Activated naive CD4-positive, alpha-beta T cell treated with anti-CD3 and anti-CD28 coated beads, Interleukin-2, amount 10 ng/mL, durations not matched to agents 7 days and 5 days (primary cell): ENCODE results near the gene SCG3.

Experiments used
- CTCF ChIA-PET: fragments of 350-600 bp; sonication (Branson Sonifier 250); formaldehyde crosslinking; loops from one replicate; lab custom pipeline; 2021; ENCODE audit warnings: antibody characterized with exemption; lab: Charles Lee
- DNase-seq: peaks from one replicate; pipeline ENCODE4 v3.0.0-alpha.2; 2020
- H3K27ac Mint-ChIP-seq: one replicate; pipeline ENCODE4 v1.8.0; 2021; ENCODE audit warnings: mild to moderate bottlenecking, moderate library complexity, mixed read lengths
- H3K27me3 Mint-ChIP-seq: one replicate; pipeline ENCODE4 v1.8.0; 2021; ENCODE audit warnings: mild to moderate bottlenecking, mixed read lengths
- H3K36me3 Mint-ChIP-seq: one replicate; pipeline ENCODE4 v1.8.0; 2021; ENCODE audit warnings: mixed read lengths
- H3K4me1 Mint-ChIP-seq: one replicate; pipeline ENCODE4 v1.8.0; 2021; ENCODE audit warnings: mixed read lengths
- H3K4me3 Mint-ChIP-seq: one replicate; pipeline ENCODE4 v1.8.0; 2021; ENCODE audit warnings: mild to moderate bottlenecking, moderate library complexity, mixed read lengths
- H3K9me3 Mint-ChIP-seq: one replicate; pipeline ENCODE4 v1.8.0; 2021; ENCODE audit warnings: mixed read lengths

Gene SCG3

DNA sequence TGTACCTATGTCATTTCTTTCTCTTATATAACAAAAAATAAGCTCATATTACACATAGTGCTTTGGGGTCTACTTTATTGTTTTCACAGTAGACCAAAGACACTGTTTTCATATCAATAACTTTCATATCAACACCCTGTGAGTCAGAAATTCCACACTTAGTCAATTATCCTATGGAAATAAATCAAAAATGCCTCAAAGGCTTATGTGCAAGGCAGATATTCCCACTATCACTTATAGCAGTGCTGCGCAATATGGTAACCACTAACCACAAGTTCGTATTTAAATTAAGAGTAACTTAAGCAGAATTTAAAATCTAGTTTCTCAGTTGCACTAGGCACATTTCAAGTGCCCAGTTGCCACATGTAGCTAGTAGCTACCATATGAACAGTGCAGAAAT, 15.9 kb downstream of the SCG3 start:
- DNase-seq = no peak
- Mint-ChIP-seq H3K36me3 (no peaks in the 10 kb centered on the region), H3K9me3 (no peaks in the 10 kb centered on the region), H3K27me3 (peaks cover 29% of the 10 kb centered on the region), H3K27ac (no peak overlapping the region), H3K4me1 (peaks cover 16% of the 10 kb centered on the region), H3K4me3 (no peak overlapping the region)
- CTCF ChIA-PET = no interaction called here

DNA sequence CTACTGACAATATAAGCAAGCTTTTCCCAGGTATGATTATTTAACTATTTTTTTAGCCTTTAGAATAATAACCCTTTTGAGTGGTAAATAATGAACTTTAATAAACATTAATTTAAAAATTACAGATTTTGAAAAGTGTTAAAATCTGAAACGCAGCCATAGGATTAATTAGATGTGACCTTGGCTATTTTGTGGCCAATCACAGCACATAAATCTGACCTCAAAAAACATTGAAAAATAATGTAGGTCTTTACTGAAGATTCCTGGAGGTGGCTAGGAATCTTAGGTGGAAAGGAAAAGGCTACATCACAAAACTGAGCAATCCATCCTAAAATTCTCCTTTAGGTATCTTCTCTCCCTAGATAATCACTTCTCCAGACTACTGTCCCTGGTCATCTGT, 18.1 kb downstream of the SCG3 start:
- CTCF ChIA-PET = no interaction called here

DNA sequence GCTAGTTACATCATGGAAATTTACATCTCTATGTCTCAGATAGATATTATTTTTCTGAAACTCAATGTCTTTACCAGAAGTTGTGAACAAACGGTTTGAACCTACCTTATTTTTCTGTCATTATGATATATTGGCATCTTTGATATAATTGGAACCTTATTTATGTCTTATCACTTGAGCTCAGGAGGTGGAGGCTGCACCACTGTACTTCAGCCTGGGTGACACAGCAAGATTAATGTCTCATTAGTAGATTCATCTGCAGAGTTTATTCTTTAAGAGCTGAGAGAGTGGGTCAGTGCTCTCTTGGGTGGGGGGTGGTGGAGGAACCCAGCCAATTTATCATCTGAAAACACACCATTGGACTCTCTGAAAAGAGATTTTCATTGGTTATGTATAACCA, 21.4 kb downstream of the SCG3 start:
- no peak for DNase-seq
- Mint-ChIP-seq H3K4me1 (no peaks in the 10 kb centered on the region), H3K36me3 (no peaks in the 10 kb centered on the region), H3K4me3 (no peak overlapping the region), H3K9me3 (no peaks in the 10 kb centered on the region), H3K27ac (no peak overlapping the region), H3K27me3 (peaks cover 23% of the 10 kb centered on the region)
- CTCF ChIA-PET = no interaction called here

More for the DNA sequence above, 18.1 kb downstream of the SCG3 start:
- no peak overlapping the region for H3K27ac Mint-ChIP-seq
- no peak overlapping the region for H3K4me3 Mint-ChIP-seq
- H3K36me3 Mint-ChIP-seq = no peaks in the 10 kb centered on the region
- no peaks in the 10 kb centered on the region for H3K9me3 Mint-ChIP-seq
- no peak for DNase-seq
- H3K4me1 Mint-ChIP-seq = no peaks in the 10 kb centered on the region
- peaks cover 24% of the 10 kb centered on the region for H3K27me3 Mint-ChIP-seq

DNA sequence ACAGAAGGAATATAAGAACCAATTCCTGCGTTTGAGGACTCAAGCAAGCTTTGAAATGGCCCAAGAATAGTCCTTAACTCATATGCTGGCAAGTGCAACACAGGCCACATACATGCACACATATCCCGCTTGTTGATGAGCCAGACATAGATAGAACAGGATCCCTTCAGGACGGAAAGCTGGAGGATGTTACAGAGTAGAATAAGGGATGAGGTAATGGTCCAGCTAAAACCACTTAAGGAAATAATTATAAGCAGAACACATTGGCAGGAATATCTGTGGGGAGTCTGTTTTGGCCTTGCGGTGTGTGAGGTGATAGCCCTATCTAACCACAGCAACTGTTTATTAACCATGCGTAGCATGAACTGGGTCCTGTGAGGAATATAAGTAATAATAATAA, 25.0 kb downstream of the SCG3 start:
- Mint-ChIP-seq H3K4me1 (no peaks in the 10 kb centered on the region), H3K27me3 (peaks cover 8% of the 10 kb centered on the region), H3K4me3 (no peak overlapping the region), H3K36me3 (no peaks in the 10 kb centered on the region), H3K27ac (no peak overlapping the region), H3K9me3 (no peaks in the 10 kb centered on the region)
- DNase-seq = no peak
- CTCF ChIA-PET = interaction anchor here (0.5 kb wide), 1 partner anchor 56 kb away, joined by 4 read pairs; no protein-coding TSS in a partner anchor

DNA sequence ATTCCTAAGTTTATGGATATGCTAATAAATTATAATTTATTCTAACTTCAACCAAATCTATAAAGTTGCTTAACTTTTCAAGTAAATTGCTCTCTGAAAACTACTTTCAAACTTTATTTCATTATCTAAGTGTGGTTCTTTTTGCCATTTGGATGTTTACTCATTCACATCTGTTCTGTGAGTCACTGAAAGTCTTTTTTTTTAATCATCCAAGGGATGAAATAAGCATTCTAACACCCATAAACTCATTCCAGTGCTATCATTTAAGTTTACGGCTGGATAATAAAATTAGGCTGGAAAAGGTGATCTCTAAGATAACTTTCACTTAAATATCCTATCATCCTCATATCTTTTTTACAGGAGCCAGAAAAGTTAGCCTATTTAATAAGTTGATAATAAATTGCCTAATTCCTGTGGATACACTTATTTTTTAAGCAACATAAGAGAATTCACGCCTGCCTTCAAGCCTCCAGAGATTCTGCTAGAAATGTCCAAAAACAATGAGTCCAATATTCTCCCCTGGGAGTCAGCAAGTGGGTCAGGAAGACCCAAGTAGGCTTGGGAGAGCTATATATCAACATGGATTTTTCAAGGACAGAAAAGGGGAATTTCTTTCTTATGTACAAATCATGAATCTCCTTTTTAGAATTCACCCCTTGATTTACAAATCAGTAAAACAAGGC, 25.8 kb downstream of the SCG3 start:
- Mint-ChIP-seq H3K4me1 (no peaks in the 10 kb centered on the region), H3K27ac (no peak overlapping the region), H3K36me3 (no peaks in the 10 kb centered on the region), H3K4me3 (no peak overlapping the region), H3K27me3 (peaks cover 5% of the 10 kb centered on the region), H3K9me3 (no peaks in the 10 kb centered on the region)
- DNase-seq = no peak
- CTCF ChIA-PET = interaction anchor here (0.5 kb wide), 1 partner anchor 57 kb away, joined by 4 read pairs; no protein-coding TSS in a partner anchor

DNA sequence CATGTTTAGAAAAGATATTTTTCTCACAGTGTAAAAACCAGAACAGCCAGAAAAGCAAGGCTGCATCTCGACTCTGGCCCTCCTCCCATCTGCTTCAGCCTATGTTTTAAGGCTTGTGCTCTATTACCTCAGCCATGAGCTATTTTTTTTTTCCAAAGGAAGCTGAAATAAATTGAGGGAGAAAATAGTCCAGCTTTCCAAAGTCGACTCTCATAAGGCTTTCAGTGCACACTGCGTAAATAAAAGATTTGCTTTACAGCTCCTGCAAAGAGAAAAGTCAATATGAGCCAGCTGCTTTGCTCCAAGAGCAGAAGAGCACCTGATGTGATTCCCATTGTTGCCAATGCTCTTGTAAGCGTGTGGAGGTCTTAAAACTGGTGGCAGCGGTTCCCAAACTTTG, 26.7 kb downstream of the SCG3 start:
- CTCF ChIA-PET = no interaction called here
- Mint-ChIP-seq H3K4me3 (no peak overlapping the region), H3K4me1 (no peaks in the 10 kb centered on the region), H3K36me3 (no peaks in the 10 kb centered on the region), H3K9me3 (no peaks in the 10 kb centered on the region), H3K27me3 (no peaks in the 10 kb centered on the region), H3K27ac (no peak overlapping the region)
- no peak for DNase-seq

DNA sequence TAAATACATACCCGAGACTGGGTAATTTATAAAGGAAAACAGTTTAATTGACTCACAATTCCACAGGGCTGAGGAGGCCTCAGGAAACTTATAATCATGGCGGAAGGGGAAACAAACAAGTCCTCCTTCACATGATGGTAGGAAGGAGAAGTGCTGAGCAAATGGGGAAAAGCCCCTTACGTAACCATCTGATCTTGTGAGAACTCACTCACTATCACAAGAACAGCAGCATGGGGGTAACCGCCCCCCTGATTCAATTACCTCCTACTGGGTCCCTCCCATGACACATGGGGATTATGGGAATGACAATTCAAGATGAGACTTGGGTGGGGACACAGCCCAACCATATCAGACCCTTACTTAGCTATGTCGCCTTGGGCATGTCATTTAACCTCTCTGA, 27.7 kb downstream of the SCG3 start:
- CTCF ChIA-PET = no interaction called here
- Mint-ChIP-seq H3K27me3 (no peaks in the 10 kb centered on the region), H3K4me1 (no peaks in the 10 kb centered on the region)

DNA sequence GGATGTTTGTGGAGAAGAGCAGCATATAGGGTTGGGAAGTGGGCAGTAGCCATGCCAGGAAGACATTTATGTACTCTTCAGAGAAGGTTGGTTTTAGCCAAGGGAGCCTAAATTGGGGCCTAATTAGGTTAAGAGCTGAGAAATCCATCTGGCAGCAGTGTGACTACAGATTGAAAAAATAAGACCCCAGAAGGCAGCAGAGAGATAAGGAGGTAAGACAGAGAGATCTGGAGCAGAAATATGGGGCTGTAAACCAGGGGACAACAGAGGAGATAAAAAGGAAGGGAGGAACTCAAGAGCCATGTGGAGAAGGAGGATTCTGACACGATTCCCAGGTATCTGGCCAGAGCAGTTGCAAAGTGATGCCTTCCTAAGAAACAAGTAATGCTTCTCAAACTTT, 32.9 kb downstream of the SCG3 start:
- no peak for DNase-seq
- no peak overlapping the region for H3K27ac Mint-ChIP-seq
- H3K36me3 Mint-ChIP-seq = no peaks in the 10 kb centered on the region
- no peak overlapping the region for H3K4me3 Mint-ChIP-seq
- no peaks in the 10 kb centered on the region for H3K4me1 Mint-ChIP-seq
- H3K27me3 Mint-ChIP-seq = no peaks in the 10 kb centered on the region
- CTCF ChIA-PET = no interaction called here
- H3K9me3 Mint-ChIP-seq = no peaks in the 10 kb centered on the region

More for the DNA sequence above, 27.7 kb downstream of the SCG3 start:
- no peak overlapping the region for H3K4me3 Mint-ChIP-seq
- no peaks in the 10 kb centered on the region for H3K36me3 Mint-ChIP-seq
- H3K9me3 Mint-ChIP-seq = no peaks in the 10 kb centered on the region
- H3K27ac Mint-ChIP-seq = no peak overlapping the region
- no peak for DNase-seq

DNA sequence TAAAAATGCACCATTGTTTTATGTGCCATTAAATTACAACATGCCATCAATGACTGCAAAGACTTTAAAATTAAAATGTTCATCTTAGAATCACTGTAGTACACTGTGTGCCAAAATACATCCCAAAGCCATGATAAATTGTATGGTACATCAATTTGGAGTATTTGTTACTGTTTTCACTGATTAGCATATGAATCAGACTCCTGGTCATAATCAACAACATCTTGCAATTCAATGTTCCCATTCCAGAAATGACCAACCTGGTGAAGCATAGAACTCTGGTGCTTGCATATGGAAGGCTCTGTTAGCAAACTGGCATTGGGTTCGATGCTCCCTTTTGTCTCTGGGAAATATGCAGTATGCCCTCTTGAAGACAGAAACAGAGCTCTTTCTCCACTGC, 33.6 kb downstream of the SCG3 start:
- no peak overlapping the region for H3K27ac Mint-ChIP-seq
- no peaks in the 10 kb centered on the region for H3K36me3 Mint-ChIP-seq
- H3K4me3 Mint-ChIP-seq = no peak overlapping the region
- DNase-seq = no peak
- H3K4me1 Mint-ChIP-seq = no peaks in the 10 kb centered on the region
- H3K27me3 Mint-ChIP-seq = no peaks in the 10 kb centered on the region
- no peaks in the 10 kb centered on the region for H3K9me3 Mint-ChIP-seq
- CTCF ChIA-PET = no interaction called here

DNA sequence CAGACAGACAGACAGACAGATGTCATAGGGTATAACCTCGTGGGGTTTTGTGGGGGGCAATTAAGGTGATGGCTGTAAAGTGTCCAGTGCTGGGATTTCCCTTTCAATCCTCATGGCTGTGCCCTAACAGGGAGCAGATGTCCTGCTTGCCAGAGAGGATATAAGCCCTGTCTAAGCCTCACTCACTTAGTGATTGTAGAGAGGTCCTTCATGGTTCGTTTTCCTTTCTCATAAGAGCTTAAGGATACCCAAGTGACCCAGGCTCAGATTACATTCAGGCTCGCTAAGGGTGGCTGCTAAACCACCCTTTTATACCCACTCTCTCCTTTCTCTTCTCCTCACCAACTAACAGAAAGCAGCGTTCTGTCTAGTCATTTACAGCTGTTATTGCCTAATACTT, 36.9 kb downstream of the SCG3 start:
- CTCF ChIA-PET = no interaction called here
- H3K4me1 Mint-ChIP-seq = peaks cover 4% of the 10 kb centered on the region
- H3K9me3 Mint-ChIP-seq = no peaks in the 10 kb centered on the region
- no peak overlapping the region for H3K27ac Mint-ChIP-seq
- no peak for DNase-seq
- no peak overlapping the region for H3K4me3 Mint-ChIP-seq
- H3K36me3 Mint-ChIP-seq = peaks cover 18% of the 10 kb centered on the region
- no peaks in the 10 kb centered on the region for H3K27me3 Mint-ChIP-seq

DNA sequence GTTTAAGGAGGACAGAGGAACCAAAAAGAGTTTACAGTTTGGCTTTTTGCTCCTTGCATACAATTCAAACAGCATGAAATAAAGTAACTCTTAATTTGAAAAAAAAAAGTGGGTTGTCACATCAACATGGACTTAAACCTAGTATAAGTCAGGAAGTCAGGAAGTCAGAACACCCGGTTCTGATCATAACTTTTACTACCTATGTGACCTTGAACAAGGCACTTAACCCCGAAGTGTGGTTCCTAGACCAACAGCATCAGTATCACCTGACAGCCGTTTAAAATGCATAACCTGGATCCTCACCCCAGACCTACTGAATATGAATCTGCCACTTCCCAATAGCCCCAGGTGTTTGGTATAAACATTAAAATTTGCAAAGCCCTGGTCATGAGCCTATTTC, 37.4 kb downstream of the SCG3 start:
- peaks cover 4% of the 10 kb centered on the region for H3K4me1 Mint-ChIP-seq
- CTCF ChIA-PET = no interaction called here
- no peaks in the 10 kb centered on the region for H3K9me3 Mint-ChIP-seq
- H3K27me3 Mint-ChIP-seq = no peaks in the 10 kb centered on the region
- no peak overlapping the region for H3K4me3 Mint-ChIP-seq
- DNase-seq = no peak
- H3K36me3 Mint-ChIP-seq = peaks cover 21% of the 10 kb centered on the region
- H3K27ac Mint-ChIP-seq = no peak overlapping the region

DNA sequence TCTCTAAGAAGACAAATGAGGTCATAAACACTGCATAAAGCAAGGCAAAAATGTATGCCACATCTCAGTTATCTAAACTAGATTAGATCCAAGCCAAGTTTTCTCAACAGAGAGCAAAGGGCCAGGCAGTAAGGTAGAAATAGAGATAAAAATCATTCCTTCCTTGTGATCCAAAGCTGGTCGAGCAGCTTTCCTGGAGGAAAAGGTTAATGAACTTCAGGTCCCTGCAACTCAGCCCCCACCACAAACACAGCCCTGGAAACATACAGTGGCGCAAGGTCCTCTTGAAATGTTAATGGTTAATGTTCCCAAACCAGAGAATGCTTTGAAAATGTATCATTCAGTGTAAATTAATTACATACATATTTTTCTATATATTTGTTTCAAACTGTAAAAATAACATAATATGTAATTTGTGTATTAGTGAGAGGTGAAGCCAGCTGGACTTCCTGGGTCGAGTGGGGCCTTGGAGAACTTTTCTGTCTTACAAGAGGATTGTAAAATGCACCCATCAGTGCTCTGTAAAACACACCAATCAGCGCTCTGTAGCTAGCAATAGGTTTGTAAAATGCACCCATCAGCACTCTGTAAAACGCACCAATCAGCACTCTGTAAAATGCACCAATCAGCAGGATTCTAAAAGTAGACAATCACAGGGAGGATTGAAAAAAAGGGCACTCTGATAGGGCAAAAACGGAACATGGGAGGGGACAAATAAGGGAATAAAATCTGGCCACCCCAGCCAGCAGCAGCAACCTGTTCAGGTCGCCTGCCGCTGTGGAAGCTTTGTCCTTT, 39.1 kb downstream of the SCG3 start:
- Mint-ChIP-seq H3K4me1 (peaks cover 12% of the 10 kb centered on the region), H3K9me3 (no peaks in the 10 kb centered on the region), H3K36me3 (peaks cover 29% of the 10 kb centered on the region), H3K27ac (no peak overlapping the region), H3K27me3 (no peaks in the 10 kb centered on the region), H3K4me3 (no peak overlapping the region)
- CTCF ChIA-PET = interaction anchor here (1.2 kb wide), 1 partner anchor 57 kb away, joined by 5 read pairs; no protein-coding TSS in a partner anchor
- DNase-seq = no peak

DNA sequence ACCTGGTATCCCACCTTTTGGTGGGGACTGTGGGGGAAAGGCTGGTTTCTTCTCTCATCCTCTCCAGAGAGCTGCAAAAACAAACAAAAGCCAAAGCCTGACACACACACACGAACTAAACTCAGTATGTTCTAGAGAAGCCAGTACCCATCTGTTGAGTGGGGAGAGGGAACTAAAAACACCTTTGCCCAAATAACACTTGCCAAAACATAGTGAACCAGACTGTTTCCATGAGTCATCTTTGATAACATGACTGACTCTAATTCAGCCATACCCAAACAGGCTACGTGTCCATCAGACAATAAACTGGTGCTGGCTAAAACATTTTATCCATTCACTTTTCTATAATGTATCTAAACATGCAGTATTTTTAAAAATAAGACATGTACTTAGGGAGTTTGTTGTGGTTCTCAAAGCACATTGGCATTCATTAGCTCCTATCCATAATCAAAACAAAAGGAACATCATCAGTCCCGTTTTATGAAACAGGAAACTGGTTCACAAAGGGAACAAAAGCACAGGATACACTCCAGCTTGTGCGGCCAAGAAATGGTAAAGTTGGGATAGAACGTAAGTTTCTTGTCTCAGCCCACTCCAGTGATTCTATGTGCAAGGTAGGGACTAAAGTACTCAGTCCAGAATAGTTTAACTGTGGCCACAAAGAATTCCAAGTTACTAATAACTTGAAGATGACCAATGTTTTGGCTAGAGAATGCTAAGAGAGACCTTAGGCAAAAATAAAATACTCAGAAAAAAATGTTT, 40.1 kb downstream of the SCG3 start:
- H3K4me3 Mint-ChIP-seq = no peak overlapping the region
- peaks cover 29% of the 10 kb centered on the region for H3K36me3 Mint-ChIP-seq
- H3K27ac Mint-ChIP-seq = no peak overlapping the region
- peaks cover 15% of the 10 kb centered on the region for H3K4me1 Mint-ChIP-seq
- no peaks in the 10 kb centered on the region for H3K27me3 Mint-ChIP-seq
- CTCF ChIA-PET = interaction anchor here (1.1 kb wide), 1 partner anchor 55 kb away, joined by 4 read pairs; no protein-coding TSS in a partner anchor
- DNase-seq = no peak
- H3K9me3 Mint-ChIP-seq = no peaks in the 10 kb centered on the region

DNA sequence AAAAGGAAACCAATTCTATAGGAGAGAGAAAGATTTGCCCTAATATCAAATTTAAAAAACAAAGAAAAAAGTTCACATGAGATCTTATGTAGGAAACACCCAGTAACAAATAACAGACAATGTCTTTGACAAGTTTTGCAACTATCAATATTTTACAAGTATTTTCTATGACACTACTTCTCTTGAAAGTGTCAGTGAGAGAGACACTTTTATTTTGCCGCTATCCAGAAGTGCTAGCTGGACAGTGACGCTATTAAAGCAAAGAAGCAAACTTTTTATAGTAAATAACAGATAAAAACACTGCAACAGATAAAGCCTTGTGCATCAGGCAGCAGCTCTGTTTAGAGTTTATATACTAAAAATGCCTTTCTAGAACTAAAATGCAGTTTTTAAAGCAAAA, 42.9 kb downstream of the SCG3 start:
- Mint-ChIP-seq H3K4me1 (peaks cover 21% of the 10 kb centered on the region), H3K27ac (no peak overlapping the region), H3K9me3 (no peaks in the 10 kb centered on the region), H3K27me3 (no peaks in the 10 kb centered on the region), H3K36me3 (peaks cover 29% of the 10 kb centered on the region), H3K4me3 (no peak overlapping the region)
- no peak for DNase-seq
- CTCF ChIA-PET = interaction anchor here (1.2 kb wide), 1 partner anchor 74 kb away, joined by 3 read pairs; no protein-coding TSS in a partner anchor
